Measurements from ENCODE around the gene NCOA6. TPM values are rescaled to one million over a fixed set of nuclear protein-coding genes. Genes with fewer than 3 reads are reported as not detected.

The NCOA6 gene
- total RNA-seq, 1 donor from 2014 or later = 42.5 TPM

DNA sequence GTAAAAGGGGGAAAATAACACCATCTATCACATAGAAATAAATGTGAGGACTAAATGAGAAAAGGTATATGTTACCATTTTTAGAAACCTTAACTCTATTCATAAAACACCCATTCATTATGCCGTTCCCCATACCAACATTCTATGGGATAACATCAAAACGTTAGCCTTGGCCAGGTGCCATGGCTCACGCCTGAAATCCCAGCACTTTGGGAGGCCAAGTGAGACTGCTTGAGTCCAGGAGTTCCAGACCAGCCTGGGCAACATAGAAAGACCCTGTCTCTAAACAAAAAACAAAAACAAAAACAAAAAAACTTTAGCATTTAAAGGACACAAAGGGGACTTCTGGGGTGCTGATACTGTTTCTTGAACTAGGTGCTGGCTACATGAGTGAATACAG is 149.9 kb downstream of the NCOA6 start:
- peaks cover 16% of the 10 kb centered on the region for H3K4me1 Mint-ChIP-seq
- TF ChIP-seq, protein P1, sequence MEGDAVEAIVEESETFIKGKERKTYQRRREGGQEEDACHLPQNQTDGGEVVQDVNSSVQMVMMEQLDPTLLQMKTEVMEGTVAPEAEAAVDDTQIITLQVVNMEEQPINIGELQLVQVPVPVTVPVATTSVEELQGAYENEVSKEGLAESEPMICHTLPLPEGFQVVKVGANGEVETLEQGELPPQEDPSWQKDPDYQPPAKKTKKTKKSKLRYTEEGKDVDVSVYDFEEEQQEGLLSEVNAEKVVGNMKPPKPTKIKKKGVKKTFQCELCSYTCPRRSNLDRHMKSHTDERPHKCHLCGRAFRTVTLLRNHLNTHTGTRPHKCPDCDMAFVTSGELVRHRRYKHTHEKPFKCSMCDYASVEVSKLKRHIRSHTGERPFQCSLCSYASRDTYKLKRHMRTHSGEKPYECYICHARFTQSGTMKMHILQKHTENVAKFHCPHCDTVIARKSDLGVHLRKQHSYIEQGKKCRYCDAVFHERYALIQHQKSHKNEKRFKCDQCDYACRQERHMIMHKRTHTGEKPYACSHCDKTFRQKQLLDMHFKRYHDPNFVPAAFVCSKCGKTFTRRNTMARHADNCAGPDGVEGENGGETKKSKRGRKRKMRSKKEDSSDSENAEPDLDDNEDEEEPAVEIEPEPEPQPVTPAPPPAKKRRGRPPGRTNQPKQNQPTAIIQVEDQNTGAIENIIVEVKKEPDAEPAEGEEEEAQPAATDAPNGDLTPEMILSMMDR (IDR thresholded peaks at IDR 0.05; ENCODE audit: unreplicated experiment) = no peak
- no peak for DNase-seq (ENCODE audit: low spot score in 2 of 2, unreplicated experiment in 2 of 2)
- H3K36me3 Mint-ChIP-seq = no peaks in the 10 kb centered on the region
- H3K9me3 Mint-ChIP-seq = no peaks in the 10 kb centered on the region
- no peak overlapping the region for H3K4me3 Mint-ChIP-seq
- H3K27me3 Mint-ChIP-seq (ENCODE audit: low read depth) = no peaks in the 10 kb centered on the region
- peak overlapping the region; percentile 59 for H3K27ac Mint-ChIP-seq

DNA sequence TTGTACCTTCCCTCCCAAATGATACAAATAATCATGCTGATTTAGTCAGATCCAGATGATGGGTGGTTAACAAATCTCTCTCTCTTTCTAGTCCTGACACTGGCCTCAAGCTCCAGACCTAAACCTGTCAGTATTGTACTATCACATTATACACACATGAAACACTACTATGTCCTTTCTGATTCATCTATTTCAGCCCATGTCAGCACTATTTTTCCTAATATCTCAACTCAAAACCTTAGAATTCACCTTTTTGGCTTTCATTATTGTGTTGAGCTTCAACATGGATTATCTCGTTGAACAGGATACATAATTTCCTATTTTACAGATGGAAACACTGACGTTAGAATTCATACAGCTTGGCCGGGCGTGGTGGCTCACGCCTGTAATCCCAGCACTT is 152.0 kb downstream of the NCOA6 start:
- peaks cover 4% of the 10 kb centered on the region for H3K9me3 Mint-ChIP-seq
- peaks cover 16% of the 10 kb centered on the region for H3K4me1 Mint-ChIP-seq
- no peak overlapping the region for H3K27ac Mint-ChIP-seq
- no peak overlapping the region for H3K4me3 Mint-ChIP-seq
- DNase-seq (ENCODE audit: low spot score in 2 of 2, unreplicated experiment in 2 of 2) = no peak
- TF ChIP-seq, protein P1 (IDR thresholded peaks at IDR 0.05; ENCODE audit: unreplicated experiment) = no peak
- no peaks in the 10 kb centered on the region for H3K27me3 Mint-ChIP-seq (ENCODE audit: low read depth)
- H3K36me3 Mint-ChIP-seq = peaks cover 4% of the 10 kb centered on the region

DNA sequence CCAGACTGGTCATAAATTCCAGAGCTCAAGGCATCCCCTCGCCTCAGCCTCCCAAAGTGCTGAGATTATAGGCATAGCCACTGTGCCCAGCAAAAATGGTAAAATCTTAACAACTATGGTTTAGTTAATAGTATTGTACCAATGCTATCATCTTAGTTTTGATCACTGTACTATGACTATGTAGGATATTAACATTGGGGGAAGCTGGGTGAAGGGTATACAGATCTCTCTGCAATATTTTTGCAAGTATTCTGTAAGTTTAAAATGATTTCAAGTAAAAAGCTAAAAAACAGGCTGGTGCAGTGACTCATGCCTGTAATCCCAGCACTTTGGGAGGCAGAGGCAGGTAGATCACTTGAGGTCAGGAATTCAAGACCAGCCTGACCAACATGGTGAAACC is 156.4 kb downstream of the NCOA6 start:
- peaks cover 4% of the 10 kb centered on the region for H3K9me3 Mint-ChIP-seq
- no peak overlapping the region for H3K27ac Mint-ChIP-seq
- no peak overlapping the region for H3K4me3 Mint-ChIP-seq
- no peaks in the 10 kb centered on the region for H3K4me1 Mint-ChIP-seq
- TF ChIP-seq, protein P1 (IDR thresholded peaks at IDR 0.05; ENCODE audit: unreplicated experiment) = no peak
- no peak for DNase-seq (ENCODE audit: low spot score in 2 of 2, unreplicated experiment in 2 of 2)
- H3K36me3 Mint-ChIP-seq = peaks cover 9% of the 10 kb centered on the region
- H3K27me3 Mint-ChIP-seq (ENCODE audit: low read depth) = no peaks in the 10 kb centered on the region

Other genes with a start within 250 kb of the NCOA6 start
- 31.7 to 34.1 TPM (median 32.6 TPM) in 3 replicates for gene PIGU, start 148.6 kb downstream of the NCOA6 start, total RNA-seq
- 11.8 to 13.1 TPM (median 12.0 TPM) in 3 replicates for gene TP53INP2, start 121.3 kb downstream of the NCOA6 start, total RNA-seq
- gene GGT7, start 47.2 kb upstream of the NCOA6 start, total RNA-seq = 33.7 to 38.4 TPM (median 35.9 TPM) in 3 replicates
- gene ACSS2, start 51.0 kb upstream of the NCOA6 start, total RNA-seq = 29.9 to 35.0 TPM (median 32.2 TPM) in 3 replicates
- 51.1 to 54.8 TPM (median 51.9 TPM) in 3 replicates for gene GSS, start 130.2 kb upstream of the NCOA6 start, total RNA-seq
- gene MYH7B, start 130.2 kb upstream of the NCOA6 start, total RNA-seq = 0.73 to 1.8 TPM (median 1.3 TPM) in 3 replicates